Transverse colon (tissue), 4 donors: Measurements from ENCODE around the gene DAAM1.

Experiments used
- CTCF ChIP-seq, 5 experiments: fragments of 200-600 bp in 3 of 5; fragments of 450-650 bp in 2 of 5; sonication (generic) in 3 of 5; IDR thresholded peaks; 1 replicate in 2 of 5; 2 replicates in 3 of 5; pipeline ENCODE4 v1.5.1; 2016 to 2017; ENCODE audit warnings: antibody characterized with exemption in 5 of 5, inconsistent platforms in 3 of 5, mild to moderate bottlenecking in 2 of 5, moderate library complexity in 1 of 5
- EP300 ChIP-seq: sonication (generic); formaldehyde crosslinking; IDR thresholded peaks from one replicate; pipeline ENCODE4 v1.6.1; 2017; ENCODE audit warnings: antibody characterized with exemption, low read depth
- POLR2A ChIP-seq: fragments of 450-650 bp; IDR thresholded peaks from one replicate; pipeline ENCODE4 v1.6.1; 2016; ENCODE audit warnings: antibody characterized with exemption, mild to moderate bottlenecking, moderate library complexity
- POLR2AphosphoS5 ChIP-seq, 3 donors: sonication (generic); formaldehyde crosslinking; IDR thresholded peaks; one replicate each; pipeline ENCODE4 v1.6.1; 2016; ENCODE audit warnings: antibody characterized with exemption in 3 of 3

- TF ChIP-seq CTCF (IDR thresholded peaks at IDR 0.05) (no peak), EP300 (no peak), POLR2A (no peak), POLR2AphosphoS5 (IDR thresholded peaks at IDR 0.05) (no peak)
These were observed 18.4 kb downstream of the DAAM1 start for GRCh38 chr14:59206892-59207291.
